Adipocyte (in vitro differentiated cells): ENCODE data around the gene CAMK2B.
A peak's percentile ranks its signal among the peaks of the same experiment; 100 is the strongest.
"Not testable (repeated sequence)": the region's sequence is repeated elsewhere in the genome, so short reads cannot be mapped to it uniquely, and the experiment has no call there.

Experiments used
- DNase-seq: peaks from one replicate; pipeline ENCODE4 v3.0.0-alpha.2; 2015; ENCODE audit warnings: low read depth
- H3K27me3 ChIP-seq: replicated peaks from 2 replicates; pipeline ENCODE4 v1.7.0; 2013; ENCODE audit warnings: mild to moderate bottlenecking, low read length, moderate library complexity; ENCODE audit not compliant: control insufficient read depth, insufficient read depth
- H3K36me3 ChIP-seq: 2 replicates; pipeline ENCODE4 v1.7.0; 2013; ENCODE audit warnings: low read length, mild to moderate bottlenecking, moderate library complexity; ENCODE audit not compliant: control insufficient read depth, insufficient read depth, severe bottlenecking
- H3K4me1 ChIP-seq: 2 replicates; pipeline ENCODE4 v1.7.0; 2013; ENCODE audit warnings: mild to moderate bottlenecking, low read length, moderate library complexity; ENCODE audit not compliant: control insufficient read depth, insufficient read depth
- H3K4me3 ChIP-seq: 2 replicates; pipeline ENCODE4 v1.7.0; 2013; ENCODE audit warnings: mild to moderate bottlenecking, low read length, moderate library complexity
- H3K9ac ChIP-seq: 2 replicates; pipeline ENCODE4 v1.7.0; 2013; ENCODE audit warnings: mild to moderate bottlenecking, low read length, moderate library complexity
- H3K9me3 ChIP-seq: 2 replicates; pipeline ENCODE4 v1.7.0; 2013; ENCODE audit warnings: mild to moderate bottlenecking, low read length, moderate library complexity; ENCODE audit not compliant: control insufficient read depth

Gene CAMK2B

GRCh38 chr7:44200163-44200562 lies 125.2 kb downstream of the CAMK2B start:
- H3K27me3 ChIP-seq, DNase-seq, H3K9ac ChIP-seq, H3K4me3 ChIP-seq, H3K9me3 ChIP-seq: not testable (repeated sequence)
- Histone ChIP-seq H3K4me1 (peaks cover 31% of the 10 kb centered on the region), H3K36me3 (peaks cover 14% of the 10 kb centered on the region)

- no peaks in the 10 kb centered on the region for H3K27me3 ChIP-seq
- no peaks in the 10 kb centered on the region for H3K36me3 ChIP-seq
- peaks cover 18% of the 10 kb centered on the region for H3K4me1 ChIP-seq
- no peak for DNase-seq
- no peak overlapping the region for H3K4me3 ChIP-seq
- no peaks in the 10 kb centered on the region for H3K9me3 ChIP-seq
- H3K9ac ChIP-seq = no peak overlapping the region
Measured at GRCh38 chr7:44197474-44197873, 127.9 kb downstream of the CAMK2B start.

GRCh38 chr7:44196450-44196872 lies 128.9 kb downstream of the CAMK2B start:
- H3K9ac ChIP-seq = no peak overlapping the region
- no peaks in the 10 kb centered on the region for H3K36me3 ChIP-seq
- DNase-seq = peak; percentile 83
- no peaks in the 10 kb centered on the region for H3K9me3 ChIP-seq
- no peaks in the 10 kb centered on the region for H3K27me3 ChIP-seq
- H3K4me1 ChIP-seq = peaks cover 9% of the 10 kb centered on the region
- no peak overlapping the region for H3K4me3 ChIP-seq

GRCh38 chr7:44195889-44196288 lies 129.5 kb downstream of the CAMK2B start:
- Histone ChIP-seq H3K9me3 (no peaks in the 10 kb centered on the region), H3K9ac (no peak overlapping the region), H3K4me1 (peaks cover 15% of the 10 kb centered on the region), H3K4me3 (no peak overlapping the region), H3K27me3 (no peaks in the 10 kb centered on the region), H3K36me3 (no peaks in the 10 kb centered on the region)
- no peak for DNase-seq

GRCh38 chr7:44194562-44195145 lies 130.7 kb downstream of the CAMK2B start:
- H3K27me3 ChIP-seq = peaks cover 4% of the 10 kb centered on the region

GRCh38 chr7:44194069-44194468 lies 131.3 kb downstream of the CAMK2B start:
- Histone ChIP-seq H3K27me3 (peaks cover 4% of the 10 kb centered on the region), H3K4me1 (peaks cover 15% of the 10 kb centered on the region), H3K9me3 (no peaks in the 10 kb centered on the region), H3K4me3 (no peak overlapping the region), H3K36me3 (no peaks in the 10 kb centered on the region), H3K9ac (no peak overlapping the region)
- DNase-seq = no peak

More at GRCh38 chr7:44194562-44195145, 130.7 kb downstream of the CAMK2B start:
- no peak overlapping the region for H3K9ac ChIP-seq
- H3K4me3 ChIP-seq = no peak overlapping the region
- no peaks in the 10 kb centered on the region for H3K36me3 ChIP-seq
- H3K9me3 ChIP-seq = no peaks in the 10 kb centered on the region
- peaks cover 15% of the 10 kb centered on the region for H3K4me1 ChIP-seq
- DNase-seq = no peak

- no peaks in the 10 kb centered on the region for H3K36me3 ChIP-seq
- H3K4me3 ChIP-seq = no peak overlapping the region
- H3K9ac ChIP-seq = no peak overlapping the region
- peaks cover 15% of the 10 kb centered on the region for H3K4me1 ChIP-seq
- H3K9me3 ChIP-seq = no peaks in the 10 kb centered on the region
- H3K27me3 ChIP-seq = peaks cover 4% of the 10 kb centered on the region
- DNase-seq = no peak
Measured at GRCh38 chr7:44193011-44193802, 132.2 kb downstream of the CAMK2B start.

- Histone ChIP-seq H3K4me1 (peaks cover 11% of the 10 kb centered on the region), H3K27me3 (peaks cover 4% of the 10 kb centered on the region), H3K9me3 (no peaks in the 10 kb centered on the region), H3K9ac (no peak overlapping the region), H3K36me3 (no peaks in the 10 kb centered on the region), H3K4me3 (no peak overlapping the region)
- no peak for DNase-seq
Measured at GRCh38 chr7:44191171-44191570, 134.2 kb downstream of the CAMK2B start.

GRCh38 chr7:44189993-44190872 lies 135.2 kb downstream of the CAMK2B start:
- H3K9me3 ChIP-seq = no peaks in the 10 kb centered on the region
- H3K4me3 ChIP-seq = no peak overlapping the region
- H3K9ac ChIP-seq = no peak overlapping the region
- DNase-seq = no peak
- H3K36me3 ChIP-seq = no peaks in the 10 kb centered on the region
- peaks cover 4% of the 10 kb centered on the region for H3K27me3 ChIP-seq
- peaks cover 6% of the 10 kb centered on the region for H3K4me1 ChIP-seq

- Histone ChIP-seq H3K4me1 (peaks cover 12% of the 10 kb centered on the region), H3K4me3 (no peak within 1 kb of the TSS), H3K27me3 (peaks cover 4% of the 10 kb centered on the region), H3K9me3 (no peaks in the 10 kb centered on the region), H3K36me3 (no peaks in the 10 kb centered on the region), H3K9ac (no peak within 1 kb of the TSS)
- DNase-seq = no peak
Measured at GRCh38 chr7:44189286-44189992, 136.0 kb downstream of the CAMK2B start, which contains the start of gene GCK. GCK (minus strand) TSS chr7:44189439; CDS start chr7:44188953, 486 bp downstream.
